ENCODE results near the gene PTPRM.
A peak's percentile ranks its signal among the peaks of the same experiment; 100 is the strongest.

Gene PTPRM

DNA sequence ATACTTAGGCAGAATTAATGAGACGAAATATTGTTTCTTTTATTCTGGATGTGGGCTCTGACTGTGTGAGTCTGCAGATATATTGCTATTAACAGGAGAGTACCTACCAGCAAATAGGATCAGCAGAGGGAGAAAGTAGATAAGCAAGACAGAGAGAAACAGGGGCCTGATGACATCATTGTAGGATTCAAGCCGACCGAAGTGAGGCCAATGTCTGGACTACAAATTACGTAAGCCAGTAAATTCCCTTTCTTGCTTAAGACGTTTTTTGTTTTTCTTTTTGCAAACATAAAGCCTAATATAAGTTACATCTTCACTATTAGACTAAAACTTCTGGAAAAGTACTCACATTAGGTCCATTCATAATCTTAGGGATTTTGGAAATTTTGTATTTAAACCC lies 21.4 kb upstream of the PTPRM start:
- TF ChIP-seq, protein P1, sequence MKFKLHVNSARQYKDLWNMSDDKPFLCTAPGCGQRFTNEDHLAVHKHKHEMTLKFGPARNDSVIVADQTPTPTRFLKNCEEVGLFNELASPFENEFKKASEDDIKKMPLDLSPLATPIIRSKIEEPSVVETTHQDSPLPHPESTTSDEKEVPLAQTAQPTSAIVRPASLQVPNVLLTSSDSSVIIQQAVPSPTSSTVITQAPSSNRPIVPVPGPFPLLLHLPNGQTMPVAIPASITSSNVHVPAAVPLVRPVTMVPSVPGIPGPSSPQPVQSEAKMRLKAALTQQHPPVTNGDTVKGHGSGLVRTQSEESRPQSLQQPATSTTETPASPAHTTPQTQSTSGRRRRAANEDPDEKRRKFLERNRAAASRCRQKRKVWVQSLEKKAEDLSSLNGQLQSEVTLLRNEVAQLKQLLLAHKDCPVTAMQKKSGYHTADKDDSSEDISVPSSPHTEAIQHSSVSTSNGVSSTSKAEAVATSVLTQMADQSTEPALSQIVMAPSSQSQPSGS (tag by site-specific recombination; IDR thresholded peaks at IDR 0.05; ENCODE audit: low read depth) = 0 out of 2 replicates have a peak, but pooled peaks have one; percentile 43
- no peak for TF ChIP-seq ZNF596 (tag by site-specific recombination; IDR thresholded peaks at IDR 0.05)
- TF ChIP-seq ZNF16 (tag by site-specific recombination; IDR thresholded peaks at IDR 0.05; ENCODE audit: low read depth) = no peak
- Histone ChIP-seq H3K27ac (ENCODE audit: extremely low read depth, low read depth, low read length) (no peak overlapping the region), H3K4me3 (ENCODE audit: low read depth, low read length) (no peak overlapping the region), H3K4me1 (ENCODE audit: control insufficient read depth, insufficient read depth, low read length) (no peaks in the 10 kb centered on the region), H3K9me3 (ENCODE audit: control insufficient read depth, insufficient read depth, low read depth, low read length) (no peaks in the 10 kb centered on the region), H3K36me3 (ENCODE audit: control insufficient read depth in 2 of 2, insufficient read depth in 1 of 2, low read length in 2 of 2) (no peaks in the 10 kb centered on the region)
- ChIA-PET POLR2A (no interaction called here), CTCF (no interaction called here)

DNA sequence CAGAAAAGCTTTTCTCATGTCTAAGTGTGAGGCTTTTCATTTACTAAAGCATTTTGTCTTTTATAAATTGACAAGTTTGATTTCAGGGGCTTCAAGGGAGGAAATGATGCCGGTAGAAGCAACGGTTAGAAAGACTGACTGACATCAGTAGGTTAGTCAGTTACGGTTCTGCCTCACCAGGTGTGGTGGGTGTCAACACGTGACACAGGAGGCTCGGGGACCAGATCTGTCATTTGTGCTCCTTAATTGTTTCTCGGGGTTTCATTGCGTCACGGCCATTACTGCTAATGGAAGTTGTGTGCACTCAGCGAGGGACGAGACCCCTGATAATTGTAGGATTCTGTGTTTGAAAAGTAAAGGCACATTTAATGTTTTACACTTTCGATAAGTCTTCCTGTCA lies 18.9 kb upstream of the PTPRM start:
- CTCF ChIA-PET = no interaction called here

DNA sequence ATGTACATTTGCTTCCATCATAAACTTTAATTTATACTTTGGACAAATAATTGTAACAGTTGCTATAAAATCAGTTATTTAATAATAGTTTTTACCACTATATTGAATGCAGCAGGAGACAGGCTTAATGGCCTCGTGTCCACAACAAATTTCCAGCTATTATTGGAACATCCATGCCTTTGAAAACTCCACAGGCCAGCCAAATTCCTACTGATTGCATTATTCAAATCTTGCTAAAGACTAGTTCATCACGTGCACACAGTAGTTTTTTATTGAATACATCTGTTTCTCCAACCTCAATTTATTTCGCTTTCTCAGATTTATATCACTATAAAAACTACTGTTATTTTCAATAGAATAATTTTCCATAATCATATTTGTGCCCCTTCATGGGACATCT lies 18.4 kb upstream of the PTPRM start:
- TF ChIP-seq FEZF1 (tag by site-specific recombination; IDR thresholded peaks at IDR 0.05) = no peak
- TF ChIP-seq ZNF571 (tag by site-specific recombination; IDR thresholded peaks at IDR 0.05) = no peak
- TF ChIP-seq ZNF221 (tag by site-specific recombination; IDR thresholded peaks at IDR 0.05; ENCODE audit: borderline replicate concordance) = no peak
- TF ChIP-seq, protein P2, sequence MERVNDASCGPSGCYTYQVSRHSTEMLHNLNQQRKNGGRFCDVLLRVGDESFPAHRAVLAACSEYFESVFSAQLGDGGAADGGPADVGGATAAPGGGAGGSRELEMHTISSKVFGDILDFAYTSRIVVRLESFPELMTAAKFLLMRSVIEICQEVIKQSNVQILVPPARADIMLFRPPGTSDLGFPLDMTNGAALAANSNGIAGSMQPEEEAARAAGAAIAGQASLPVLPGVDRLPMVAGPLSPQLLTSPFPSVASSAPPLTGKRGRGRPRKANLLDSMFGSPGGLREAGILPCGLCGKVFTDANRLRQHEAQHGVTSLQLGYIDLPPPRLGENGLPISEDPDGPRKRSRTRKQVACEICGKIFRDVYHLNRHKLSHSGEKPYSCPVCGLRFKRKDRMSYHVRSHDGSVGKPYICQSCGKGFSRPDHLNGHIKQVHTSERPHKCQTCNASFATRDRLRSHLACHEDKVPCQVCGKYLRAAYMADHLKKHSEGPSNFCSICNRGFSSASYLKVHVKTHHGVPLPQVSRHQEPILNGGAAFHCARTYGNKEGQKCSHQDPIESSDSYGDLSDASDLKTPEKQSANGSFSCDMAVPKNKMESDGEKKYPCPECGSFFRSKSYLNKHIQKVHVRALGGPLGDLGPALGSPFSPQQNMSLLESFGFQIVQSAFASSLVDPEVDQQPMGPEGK (tag by site-specific recombination; IDR thresholded peaks at IDR 0.05) = no peak
- TF ChIP-seq ZNF248 (tag by site-specific recombination; IDR thresholded peaks at IDR 0.05) = no peak
- TF ChIP-seq, protein P3, sequence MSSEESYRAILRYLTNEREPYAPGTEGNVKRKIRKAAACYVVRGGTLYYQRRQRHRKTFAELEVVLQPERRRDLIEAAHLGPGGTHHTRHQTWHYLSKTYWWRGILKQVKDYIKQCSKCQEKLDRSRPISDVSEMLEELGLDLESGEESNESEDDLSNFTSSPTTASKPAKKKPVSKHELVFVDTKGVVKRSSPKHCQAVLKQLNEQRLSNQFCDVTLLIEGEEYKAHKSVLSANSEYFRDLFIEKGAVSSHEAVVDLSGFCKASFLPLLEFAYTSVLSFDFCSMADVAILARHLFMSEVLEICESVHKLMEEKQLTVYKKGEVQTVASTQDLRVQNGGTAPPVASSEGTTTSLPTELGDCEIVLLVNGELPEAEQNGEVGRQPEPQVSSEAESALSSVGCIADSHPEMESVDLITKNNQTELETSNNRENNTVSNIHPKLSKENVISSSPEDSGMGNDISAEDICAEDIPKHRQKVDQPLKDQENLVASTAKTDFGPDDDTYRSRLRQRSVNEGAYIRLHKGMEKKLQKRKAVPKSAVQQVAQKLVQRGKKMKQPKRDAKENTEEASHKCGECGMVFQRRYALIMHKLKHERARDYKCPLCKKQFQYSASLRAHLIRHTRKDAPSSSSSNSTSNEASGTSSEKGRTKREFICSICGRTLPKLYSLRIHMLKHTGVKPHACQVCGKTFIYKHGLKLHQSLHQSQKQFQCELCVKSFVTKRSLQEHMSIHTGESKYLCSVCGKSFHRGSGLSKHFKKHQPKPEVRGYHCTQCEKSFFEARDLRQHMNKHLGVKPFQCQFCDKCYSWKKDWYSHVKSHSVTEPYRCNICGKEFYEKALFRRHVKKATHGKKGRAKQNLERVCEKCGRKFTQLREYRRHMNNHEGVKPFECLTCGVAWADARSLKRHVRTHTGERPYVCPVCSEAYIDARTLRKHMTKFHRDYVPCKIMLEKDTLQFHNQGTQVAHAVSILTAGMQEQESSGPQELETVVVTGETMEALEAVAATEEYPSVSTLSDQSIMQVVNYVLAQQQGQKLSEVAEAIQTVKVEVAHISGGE (tag by site-specific recombination; conservative IDR thresholded peaks at IDR 0.05; ENCODE audit: low read depth) = no peak
- no peak for TF ChIP-seq KLF9 (tag by site-specific recombination; IDR thresholded peaks at IDR 0.05; ENCODE audit: low read depth)
- no peak for TF ChIP-seq ZBTB20 (tag by site-specific recombination; IDR thresholded peaks at IDR 0.05)
- TF ChIP-seq ZFHX2 (tag by site-specific recombination; conservative IDR thresholded peaks at IDR 0.05) = no peak
- no peak for TF ChIP-seq ZNF585B (tag by site-specific recombination; IDR thresholded peaks at IDR 0.05)
- TF ChIP-seq ZNF792 (tag by site-specific recombination; IDR thresholded peaks at IDR 0.05) = no peak
- no peak for TF ChIP-seq SP7 (tag by site-specific recombination; IDR thresholded peaks at IDR 0.05)
- TF ChIP-seq ZNF621 (tag by site-specific recombination; IDR thresholded peaks at IDR 0.05) = no peak
- no peak for TF ChIP-seq GLIS1 (tag by site-specific recombination; IDR thresholded peaks at IDR 0.05)
- TF ChIP-seq SALL2 (tag by site-specific recombination; IDR thresholded peaks at IDR 0.05; ENCODE audit: borderline replicate concordance) = no peak
- no peak overlapping the region for H3K27ac ChIP-seq (ENCODE audit: extremely low read depth, low read depth, low read length)
- ChIA-PET POLR2A (no interaction called here), CTCF (no interaction called here)
- H3K4me3 ChIP-seq (ENCODE audit: low read depth, low read length) = no peak overlapping the region
- no peaks in the 10 kb centered on the region for H3K4me1 ChIP-seq (ENCODE audit: control insufficient read depth, insufficient read depth, low read length)
- no peaks in the 10 kb centered on the region for H3K9me3 ChIP-seq (ENCODE audit: control insufficient read depth, insufficient read depth, low read depth, low read length)
- no peaks in the 10 kb centered on the region for H3K36me3 ChIP-seq (ENCODE audit: control insufficient read depth in 2 of 2, insufficient read depth in 1 of 2, low read length in 2 of 2)

More for the DNA sequence above, 18.9 kb upstream of the PTPRM start:
- no peak for TF ChIP-seq HOXC10 (CRISPR knock-in tag; IDR thresholded peaks at IDR 0.05)
- TF ChIP-seq, protein P4, sequence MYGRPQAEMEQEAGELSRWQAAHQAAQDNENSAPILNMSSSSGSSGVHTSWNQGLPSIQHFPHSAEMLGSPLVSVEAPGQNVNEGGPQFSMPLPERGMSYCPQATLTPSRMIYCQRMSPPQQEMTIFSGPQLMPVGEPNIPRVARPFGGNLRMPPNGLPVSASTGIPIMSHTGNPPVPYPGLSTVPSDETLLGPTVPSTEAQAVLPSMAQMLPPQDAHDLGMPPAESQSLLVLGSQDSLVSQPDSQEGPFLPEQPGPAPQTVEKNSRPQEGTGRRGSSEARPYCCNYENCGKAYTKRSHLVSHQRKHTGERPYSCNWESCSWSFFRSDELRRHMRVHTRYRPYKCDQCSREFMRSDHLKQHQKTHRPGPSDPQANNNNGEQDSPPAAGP (tag by site-specific recombination; IDR thresholded peaks at IDR 0.05) = no peak
- TF ChIP-seq ZNF146 (tag by site-specific recombination; IDR thresholded peaks at IDR 0.05) = no peak
- TF ChIP-seq ZNF658 (tag by site-specific recombination; IDR thresholded peaks at IDR 0.05) = no peak
- no peak for TF ChIP-seq ZNF549 (tag by site-specific recombination; IDR thresholded peaks at IDR 0.05)
- TF ChIP-seq ZFP3 (tag by site-specific recombination; IDR thresholded peaks at IDR 0.05; ENCODE audit: low read depth) = no peak
- TF ChIP-seq, protein P5, sequence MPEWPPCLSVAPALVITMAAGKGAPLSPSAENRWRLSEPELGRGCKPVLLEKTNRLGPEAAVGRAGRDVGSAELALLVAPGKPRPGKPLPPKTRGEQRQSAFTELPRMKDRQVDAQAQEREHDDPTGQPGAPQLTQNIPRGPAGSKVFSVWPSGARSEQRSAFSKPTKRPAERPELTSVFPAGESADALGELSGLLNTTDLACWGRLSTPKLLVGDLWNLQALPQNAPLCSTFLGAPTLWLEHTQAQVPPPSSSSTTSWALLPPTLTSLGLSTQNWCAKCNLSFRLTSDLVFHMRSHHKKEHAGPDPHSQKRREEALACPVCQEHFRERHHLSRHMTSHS (tag by site-specific recombination; IDR thresholded peaks at IDR 0.05) = no peak
- no peak for TF ChIP-seq ZNF121 (tag by site-specific recombination; IDR thresholded peaks at IDR 0.05)
- TF ChIP-seq ZNF514 (tag by site-specific recombination; IDR thresholded peaks at IDR 0.05) = no peak
- H3K27ac ChIP-seq (ENCODE audit: extremely low read depth, low read depth, low read length) = no peak overlapping the region
- H3K9me3 ChIP-seq (ENCODE audit: control insufficient read depth, insufficient read depth, low read depth, low read length) = no peaks in the 10 kb centered on the region
- no peak overlapping the region for H3K4me3 ChIP-seq (ENCODE audit: low read depth, low read length)
- POLR2A ChIA-PET = no interaction called here
- no peaks in the 10 kb centered on the region for H3K4me1 ChIP-seq (ENCODE audit: control insufficient read depth, insufficient read depth, low read length)
- H3K36me3 ChIP-seq (ENCODE audit: control insufficient read depth in 2 of 2, insufficient read depth in 1 of 2, low read length in 2 of 2) = no peaks in the 10 kb centered on the region

Data from HEK293 (cell line).